NCI-H187 treated with DMSO at 0.1 percent for 48 hours (cell line): Measurements from ENCODE around the gene MAML1.

Source experiments
- DNase-seq: peaks from one replicate; lab custom pipeline; 2025; lab: John Stamatoyannopoulos, UW

MAML1 gene

GRCh38 chr5:179805070-179805528 lies 72.5 kb downstream of the MAML1 start:
- no peak for DNase-seq

DNA sequence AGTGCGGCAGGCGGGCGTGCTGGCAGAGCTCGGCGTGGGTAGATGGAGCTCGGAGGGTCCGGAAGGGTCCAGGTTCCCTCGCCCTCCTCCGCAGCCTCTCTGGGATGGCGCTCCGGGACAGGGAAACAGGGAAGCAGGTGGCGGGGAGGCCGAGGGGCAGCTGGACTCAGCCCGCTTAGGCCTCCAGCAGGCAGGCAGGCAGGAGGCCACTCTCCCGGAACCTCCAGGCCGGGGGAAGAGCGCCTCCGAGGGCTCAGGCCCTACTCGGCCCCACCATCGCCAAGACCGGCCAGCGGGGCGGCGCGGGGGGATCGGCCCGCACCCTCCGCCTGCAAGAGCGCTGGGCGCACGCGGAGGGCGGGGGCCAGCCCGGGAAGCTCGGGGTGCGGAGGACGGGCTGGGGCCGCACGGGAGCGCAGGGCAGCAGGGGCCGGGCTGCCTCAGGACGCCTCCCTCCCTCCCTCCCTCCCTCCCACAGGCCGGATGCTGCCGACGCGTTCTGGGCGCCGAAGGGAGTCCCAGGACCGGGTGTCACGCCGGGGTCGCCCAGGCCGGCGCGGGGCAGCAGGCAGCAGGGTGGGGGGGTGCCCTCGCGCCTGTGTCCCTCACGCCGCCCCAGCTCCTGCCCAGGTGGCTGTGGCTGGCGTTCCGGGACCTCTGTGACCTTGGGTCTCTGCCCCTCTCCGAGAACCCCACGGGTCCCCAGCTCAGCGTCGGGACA lies 73.1 kb downstream of the MAML1 start:
- DNase-seq: no peak

- no peak for DNase-seq
Observed at GRCh38 chr5:179806250-179807048, 73.8 kb downstream of the MAML1 start, which contains the start of gene MGAT4B. MGAT4B (minus strand) TSS chr5:179806866; CDS start chr5:179806583, 283 bp downstream.

GRCh38 chr5:179812135-179812825 lies 79.7 kb downstream of the MAML1 start:
- no peak for DNase-seq

DNA sequence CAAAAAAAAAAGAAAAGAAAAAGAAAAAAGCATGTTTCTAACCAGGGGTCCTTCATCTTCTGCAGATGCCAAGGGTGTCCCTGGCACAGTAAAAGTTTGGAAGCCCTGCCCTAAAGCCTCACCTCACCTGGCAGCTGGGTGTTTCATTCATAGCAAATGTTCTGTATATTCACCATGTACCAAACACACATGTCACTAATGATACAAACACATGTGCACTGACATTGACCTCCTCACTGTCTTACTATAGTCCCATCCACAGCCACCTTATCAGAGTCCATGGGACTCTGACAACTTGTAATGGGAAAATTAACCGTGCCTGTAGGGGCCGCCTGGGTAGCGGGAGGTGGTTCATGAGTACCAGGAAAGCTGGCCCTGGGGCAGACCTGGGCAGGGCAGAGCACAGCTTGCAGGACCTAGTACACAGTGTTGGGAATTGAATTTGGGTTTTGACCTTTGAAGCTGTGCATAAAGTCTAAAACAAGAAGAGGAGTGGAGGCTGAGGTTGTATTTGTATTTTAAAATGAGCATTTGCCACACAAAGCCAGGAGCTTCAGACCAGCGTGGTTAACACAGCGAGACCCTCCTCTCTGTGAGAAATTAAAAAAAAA lies 80.5 kb downstream of the MAML1 start:
- no peak for DNase-seq

GRCh38 chr5:179814090-179814489 lies 81.5 kb downstream of the MAML1 start:
- no peak for DNase-seq

DNA sequence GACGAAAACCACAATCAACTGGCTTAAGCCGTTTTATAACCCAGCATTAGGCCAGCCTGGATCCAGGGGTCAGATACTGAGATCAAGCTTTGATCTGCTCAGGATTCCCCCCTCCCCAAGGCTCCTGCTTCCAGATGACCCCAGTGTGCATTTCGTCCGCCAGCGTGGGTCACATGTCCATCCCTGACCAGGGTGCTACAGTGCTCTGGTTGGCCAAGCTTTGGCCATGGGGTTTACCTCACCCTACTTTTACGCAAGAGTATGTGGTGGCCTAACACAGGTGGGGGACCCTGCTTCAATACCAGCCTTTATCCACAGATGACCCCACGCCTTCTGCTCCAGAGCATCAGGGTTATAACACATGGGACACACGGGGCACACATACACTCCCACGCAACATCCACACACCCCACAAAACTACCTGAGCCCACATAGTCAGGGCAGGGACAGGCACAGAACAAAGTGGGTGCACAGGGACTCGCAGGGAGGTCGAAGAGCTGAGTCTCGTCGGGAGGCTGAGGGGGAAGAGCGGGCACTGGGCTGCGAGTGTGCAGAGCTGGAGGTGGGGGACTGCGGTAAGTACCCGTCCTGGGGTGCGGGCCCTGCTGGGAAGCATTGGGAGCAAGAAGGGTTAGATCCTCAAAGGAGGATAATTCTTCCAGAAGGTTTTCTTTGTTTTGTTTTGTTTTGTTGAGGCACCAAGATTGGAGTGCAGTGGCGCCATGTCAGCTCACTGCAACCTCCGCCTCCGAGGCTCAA lies 83.0 kb downstream of the MAML1 start:
- DNase-seq: no peak

GRCh38 chr5:179816401-179816795 lies 83.8 kb downstream of the MAML1 start:
- no peak for DNase-seq

DNA sequence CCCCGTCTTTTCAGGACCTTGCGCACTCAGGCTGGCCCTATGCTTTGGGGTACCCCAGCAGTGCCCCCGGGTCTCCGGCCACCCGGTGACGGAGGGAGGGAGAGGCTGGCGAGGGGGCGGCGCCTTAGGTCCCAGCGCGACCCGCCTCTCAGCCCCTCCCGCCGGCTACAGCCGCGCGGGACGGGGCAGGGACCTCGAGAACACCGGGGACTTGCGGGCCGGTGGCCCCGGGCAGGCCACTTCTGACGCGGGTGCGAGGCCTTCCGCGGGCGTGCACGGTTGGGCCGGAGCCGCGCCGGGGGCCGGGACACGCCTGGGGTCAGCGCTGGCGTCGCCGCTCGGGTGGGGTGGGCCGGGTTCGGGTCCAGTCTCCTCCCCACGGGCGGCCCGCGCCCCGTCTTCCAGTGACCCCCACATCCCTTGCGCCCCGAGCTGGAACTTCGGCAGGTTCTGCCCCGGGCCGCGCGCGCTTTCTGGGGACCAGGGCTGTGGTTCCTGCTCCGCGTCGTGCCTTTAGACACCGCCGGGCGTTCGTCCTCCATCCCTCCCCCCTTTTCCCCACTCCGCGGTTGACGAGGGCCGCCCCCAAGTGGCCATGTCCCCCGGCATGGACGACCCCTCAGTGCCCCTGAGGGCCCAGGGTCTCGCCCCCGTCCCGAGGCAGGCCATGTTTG lies 84.3 kb downstream of the MAML1 start:
- DNase-seq: no peak

DNA sequence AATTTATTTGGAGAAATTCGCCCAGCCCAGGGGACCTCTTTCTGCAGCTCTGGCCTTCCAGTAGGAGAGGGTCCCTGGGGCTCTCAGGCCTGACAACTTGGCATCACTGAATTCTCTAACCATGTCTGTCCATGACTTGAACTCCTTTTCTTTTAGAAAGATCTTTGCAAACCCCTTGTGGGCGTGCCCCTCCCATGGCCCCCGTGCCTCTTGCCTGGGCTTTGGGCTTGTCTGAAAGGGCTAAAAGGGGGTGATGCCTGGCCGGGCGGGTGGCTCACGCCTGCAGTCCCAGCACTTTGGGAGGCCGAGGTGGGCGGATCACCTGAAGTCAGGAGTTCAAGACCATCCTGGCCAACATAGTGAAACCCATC lies 84.8 kb downstream of the MAML1 start:
- DNase-seq: no peak

DNA sequence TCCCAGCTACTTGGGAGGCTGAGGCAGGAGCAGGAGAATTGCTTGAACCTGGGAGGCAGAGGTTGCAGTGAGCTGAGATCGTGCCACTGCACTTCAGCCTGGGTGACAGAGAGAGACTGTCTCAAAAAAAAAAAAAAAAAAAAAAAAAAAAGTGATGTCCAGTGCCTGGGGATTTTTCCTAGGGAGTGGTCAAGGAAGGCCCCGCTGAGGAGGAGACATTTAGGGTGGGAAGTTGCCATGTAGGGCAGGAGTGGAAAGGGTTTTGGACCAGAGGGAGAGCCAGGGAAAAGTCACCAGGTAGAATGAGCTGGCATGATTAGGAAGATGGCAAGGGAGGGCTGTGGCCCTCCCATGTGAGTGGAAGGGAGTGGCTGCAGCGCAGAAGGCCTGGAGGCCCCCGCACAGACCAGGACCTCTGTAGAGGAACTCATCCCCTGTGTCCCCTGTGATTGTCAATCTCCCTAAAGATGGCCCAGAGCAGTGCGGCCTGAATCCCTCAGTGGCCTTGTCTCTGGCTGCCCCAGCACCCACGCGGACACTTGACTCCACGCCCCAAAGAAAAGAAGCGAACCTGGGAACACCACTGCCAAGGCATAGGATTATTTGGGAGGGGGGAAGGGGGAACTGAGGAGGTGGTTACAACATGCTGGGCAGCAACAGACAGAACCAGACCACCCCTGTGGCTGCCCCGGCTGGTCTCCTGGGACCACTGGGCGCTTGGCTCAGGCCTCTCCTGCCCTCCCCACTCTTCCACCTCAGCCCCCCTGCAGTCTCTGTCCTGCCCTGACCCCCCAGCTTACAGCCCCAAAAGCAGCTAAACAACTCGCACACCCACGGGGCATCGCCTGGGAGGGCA lies 85.5 kb downstream of the MAML1 start:
- no peak for DNase-seq

- DNase-seq: no peak
Observed at GRCh38 chr5:179818746-179819295, 86.2 kb downstream of the MAML1 start.

GRCh38 chr5:179819296-179820126 lies 86.9 kb downstream of the MAML1 start:
- no peak for DNase-seq

DNA sequence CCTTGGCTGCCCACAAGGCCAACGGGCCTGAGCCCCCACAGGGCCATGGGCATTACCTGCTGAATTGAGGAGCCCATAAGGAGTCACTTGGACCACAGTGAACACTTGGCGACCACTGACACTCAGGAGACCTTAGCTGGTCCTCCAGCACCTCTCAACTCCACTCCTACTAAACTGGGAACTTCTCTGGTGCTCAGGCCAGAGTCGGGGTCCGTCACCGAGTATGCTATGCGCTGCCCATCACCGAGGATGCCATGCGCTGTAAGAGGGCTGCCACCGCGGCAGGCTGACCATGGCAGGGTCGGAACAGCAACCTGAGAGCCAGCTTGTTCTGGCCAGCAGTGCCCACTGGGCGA lies 87.5 kb downstream of the MAML1 start:
- DNase-seq: no peak

- no peak for DNase-seq
Observed at GRCh38 chr5:179820483-179821297, 88.1 kb downstream of the MAML1 start, which contains the start of gene SQSTM1. SQSTM1 (plus strand) TSS chr5:179820905; CDS start chr5:179820937, 32 bp downstream.

- peak; percentile 58 for DNase-seq
Observed at GRCh38 chr5:179821298-179822058, 88.9 kb downstream of the MAML1 start.

DNA sequence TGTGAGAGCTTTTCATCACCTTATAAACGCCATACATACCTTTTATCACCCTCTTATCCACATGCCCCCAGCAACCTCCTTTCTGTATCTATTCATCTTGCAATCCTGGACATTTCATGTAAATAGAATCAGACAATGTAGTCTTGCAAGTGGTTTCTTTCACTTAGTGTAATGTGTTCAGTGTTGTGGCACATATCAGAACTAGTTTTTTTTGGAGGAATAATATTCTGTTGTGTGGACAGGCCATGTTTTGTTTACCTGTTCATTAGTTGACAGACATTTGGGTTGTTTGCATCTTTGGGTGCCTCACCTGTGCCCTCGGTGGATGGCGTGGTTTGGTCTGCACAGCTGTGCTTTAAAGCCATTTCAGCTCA lies 89.4 kb downstream of the MAML1 start:
- no peak for DNase-seq
